ENCODE measurements around the gene DOCK1. TPM values are rescaled to one million over a fixed set of nuclear protein-coding genes. Genes with fewer than 3 reads are reported as not detected.

The DOCK1 gene
- 27.5 and 32.7 TPM in 2 replicates for total RNA-seq

GRCh38 chr10:126904818-126905701 lies at the start of gene DOCK1:
Gene DOCK1, plus strand, starts transcription at chr10:126905428. Its CDS starts 90 bp downstream, at chr10:126905518.

DNA sequence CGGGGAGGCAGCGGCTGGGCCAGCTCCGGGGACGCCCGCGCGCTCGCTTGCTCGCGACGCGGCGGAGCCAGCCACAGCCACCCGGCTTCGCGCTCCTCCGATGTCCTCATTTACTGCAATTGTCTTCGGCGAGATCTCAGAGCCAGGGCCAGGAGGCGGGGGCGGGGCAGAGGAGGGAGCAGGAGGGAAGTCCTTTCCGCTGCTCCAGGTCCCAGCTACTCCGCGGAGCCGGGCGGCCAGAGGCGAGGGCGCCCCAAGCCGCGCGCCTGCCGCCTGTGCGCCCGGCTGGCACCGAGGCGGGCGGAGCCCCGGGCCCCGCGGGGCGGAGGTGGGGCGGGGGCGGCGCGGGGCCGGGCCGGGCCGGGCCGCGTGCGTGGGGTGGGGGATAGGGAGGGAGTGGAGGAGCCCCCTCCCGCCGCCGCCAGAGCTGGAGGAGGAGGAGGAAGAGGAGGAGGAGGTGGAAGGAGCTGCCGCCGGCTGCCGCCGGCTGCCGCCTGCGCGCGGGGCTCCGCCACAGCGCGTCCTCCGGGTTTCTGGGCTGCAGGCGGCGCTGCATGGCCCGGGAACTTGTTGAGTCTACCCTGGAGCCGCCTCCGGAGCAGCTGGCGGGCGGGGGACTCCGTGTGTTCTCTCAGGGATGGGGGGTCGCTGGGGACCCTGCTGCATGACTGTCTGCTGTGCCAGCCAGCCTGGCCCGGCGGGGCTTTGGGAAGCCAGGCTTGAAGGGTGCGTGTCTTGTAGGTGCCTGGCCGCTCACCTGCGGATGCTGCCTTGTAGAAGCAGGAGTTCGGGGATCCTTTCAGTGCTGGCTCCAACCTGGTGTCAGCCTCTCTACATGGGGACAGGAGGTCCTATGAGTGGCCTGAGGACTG lies 291.3 kb downstream of the DOCK1 start, which contains the start of gene INSYN2A:
INSYN2A (minus strand) TSS at position 310 of the 872 bp plus-strand sequence. CDS start 20,196 bp downstream, outside the sequence.

Other genes starting within 250 kb of the DOCK1 start
- gene C10orf90, start 234.7 kb upstream of the DOCK1 start, total RNA-seq, result 0.09 TPM in 1 of 2 replicates, not detected in the other